SU-DHL-6 (cell line): ENCODE data around the gene CCNY.

Experiments
- H2AFZ ChIP-seq: fragments of 200-600 bp; sonication (generic); 2 replicates; pipeline ENCODE4 v1.6.1; 2014; ENCODE audit warnings: low read depth, mild to moderate bottlenecking, moderate library complexity, mixed read lengths, antibody characterized with exemption, low read length; ENCODE audit not compliant: severe bottlenecking
- H3F3A ChIP-seq: fragments of 200-600 bp; shearing (Covaris generic); 2 replicates; pipeline ENCODE4 v1.6.0; 2016; ENCODE audit warnings: antibody characterized with exemption, mild to moderate bottlenecking; ENCODE audit not compliant: insufficient read depth
- H3K27ac ChIP-seq: fragments of 200-600 bp; sonication (generic); 2 replicates; pipeline ENCODE4 v1.5.1; 2016; ENCODE audit warnings: low read depth, mild to moderate bottlenecking, low read length, moderate library complexity, mixed read lengths
- H3K27me3 ChIP-seq: fragments of 200-600 bp; sonication (generic), shearing (Covaris generic); 2 replicates; pipeline ENCODE4 v1.6.0; 2014; ENCODE audit warnings: mild to moderate bottlenecking, low read length
- H3K36me3 ChIP-seq: fragments of 200-600 bp; sonication (generic); 2 replicates; pipeline ENCODE4 v1.6.1; 2014; ENCODE audit warnings: mild to moderate bottlenecking, low read length, mixed read lengths
- H3K4me2 ChIP-seq: fragments of 300-600, 200-600 bp; shearing (Covaris generic), sonication (generic); 2 replicates; pipeline ENCODE4 v1.6.0; 2014; ENCODE audit warnings: low read length, low read depth, mild to moderate bottlenecking; ENCODE audit not compliant: poor library complexity, severe bottlenecking
- H3K4me3 ChIP-seq: fragments of 200-600 bp; sonication (generic); 2 replicates; pipeline ENCODE4 v1.5.1; 2014; ENCODE audit warnings: antibody characterized with exemption, low read length, mild to moderate bottlenecking, mixed read lengths; ENCODE audit not compliant: insufficient read depth, poor library complexity, severe bottlenecking
- H3K79me2 ChIP-seq: fragments of 200-600 bp; sonication (generic); 2 replicates; pipeline ENCODE4 v1.6.1; 2014; ENCODE audit warnings: mild to moderate bottlenecking, low read length, moderate library complexity; ENCODE audit not compliant: insufficient read depth
- H3K9ac ChIP-seq: fragments of 200-600 bp; sonication (generic); 2 replicates; pipeline ENCODE4 v1.7.0; 2014; ENCODE audit warnings: mild to moderate bottlenecking, low read length
- H3K9me2 ChIP-seq: fragments of 200-600 bp; sonication (generic); replicated peaks from 2 replicates; pipeline ENCODE4 v1.6.1; 2014; ENCODE audit warnings: low read length; ENCODE audit not compliant: insufficient read depth
- H3K9me3 ChIP-seq: fragments of 200-600 bp; sonication (generic); 2 replicates; pipeline ENCODE4 v1.6.1; 2014; ENCODE audit warnings: low read length, mixed read lengths; ENCODE audit not compliant: insufficient read depth
- H4K20me1 ChIP-seq: fragments of 200-600 bp; sonication (generic); 2 replicates; pipeline ENCODE4 v1.6.1; 2014; ENCODE audit warnings: low read depth, mild to moderate bottlenecking, antibody characterized with exemption, low read length, moderate library complexity, mixed read lengths
- CTCF ChIP-seq: fragments of 200-600 bp; sonication (generic); IDR thresholded peaks from one replicate; pipeline ENCODE4 v1.5.1; 2017; ENCODE audit warnings: antibody characterized with exemption, mild to moderate bottlenecking, low read length, moderate library complexity; ENCODE audit not compliant: insufficient read depth, poor library complexity, severe bottlenecking
- EZH2phosphoT487 ChIP-seq: fragments of 200-600 bp; sonication (generic), shearing (Covaris generic); conservative IDR thresholded peaks from 2 replicates; pipeline ENCODE4 v1.6.1; 2018; ENCODE audit warnings: mild to moderate bottlenecking, antibody characterized with exemption, low read length, moderate library complexity, mixed read lengths

Gene CCNY

GRCh38 chr10:35585903-35586535 is 249.7 kb downstream of the CCNY start:
- Histone ChIP-seq H4K20me1 (no peaks in the 10 kb centered on the region), H3K36me3 (no peaks in the 10 kb centered on the region), H3K9me3 (no peaks in the 10 kb centered on the region), H3K27me3 (no peaks in the 10 kb centered on the region), H3K27ac (no peak overlapping the region), H3K9me2 (no peaks in the 10 kb centered on the region), H3K4me2 (no peak overlapping the region), H3F3A (no peaks in the 10 kb centered on the region), H2AFZ (no peak overlapping the region), H3K4me3 (no peak overlapping the region), H3K79me2 (no peaks in the 10 kb centered on the region), H3K9ac (no peak overlapping the region)
- no peak for TF ChIP-seq EZH2phosphoT487
- TF ChIP-seq CTCF: no peak

GRCh38 chr10:35588836-35589235 is 252.5 kb downstream of the CCNY start:
- no peaks in the 10 kb centered on the region for H3K9me2 ChIP-seq
- no peaks in the 10 kb centered on the region for H3F3A ChIP-seq
- H3K4me2 ChIP-seq: no peak overlapping the region
- no peaks in the 10 kb centered on the region for H3K9me3 ChIP-seq
- H3K27me3 ChIP-seq: no peaks in the 10 kb centered on the region
- H3K4me3 ChIP-seq: no peak overlapping the region
- H4K20me1 ChIP-seq: no peaks in the 10 kb centered on the region
- no peaks in the 10 kb centered on the region for H3K36me3 ChIP-seq
- TF ChIP-seq EZH2phosphoT487 (no peak), CTCF (no peak)
- no peak overlapping the region for H2AFZ ChIP-seq
- H3K27ac ChIP-seq: no peak overlapping the region
- no peaks in the 10 kb centered on the region for H3K79me2 ChIP-seq
- H3K9ac ChIP-seq: no peak overlapping the region

- Histone ChIP-seq H3F3A (no peaks in the 10 kb centered on the region), H3K9me3 (no peaks in the 10 kb centered on the region), H3K4me3 (no peak overlapping the region), H3K9me2 (no peaks in the 10 kb centered on the region), H3K4me2 (no peak overlapping the region), H2AFZ (no peak overlapping the region), H4K20me1 (no peaks in the 10 kb centered on the region), H3K9ac (no peak overlapping the region), H3K79me2 (no peaks in the 10 kb centered on the region), H3K27ac (no peak overlapping the region), H3K36me3 (no peaks in the 10 kb centered on the region), H3K27me3 (no peaks in the 10 kb centered on the region)
- TF ChIP-seq EZH2phosphoT487: no peak
- no peak for TF ChIP-seq CTCF
These were observed 256.1 kb downstream of the CCNY start for GRCh38 chr10:35592441-35592840.
